Left colon (tissue), 2 donors: ENCODE measurements around the gene PKM. TPM values are rescaled to one million over a fixed set of nuclear protein-coding genes. Genes with fewer than 3 reads are reported as not detected.
"Not testable (repeated sequence)": the region's sequence is repeated elsewhere in the genome, so short reads cannot be mapped to it uniquely, and the experiment has no call there.

ENCODE experiments used
- ATAC-seq: fragments of 200-7000 bp; cut with Tn5 transposase; one replicate; pipeline ENCODE4 v1.9.1; 2020; ENCODE audit warnings: mild to moderate bottlenecking, moderate library complexity
- DNase-seq, 2 donors: peaks; one replicate each; pipeline ENCODE4 v3.0.0-alpha.2; 2020
- intact Hi-C, 2 donors: fragments of 100-400 bp; cut with DNase I in 1 of 2; cut with micrococcal nuclease in 1 of 2; formaldehyde crosslinking; loops; one replicate each; pipeline versions ENCODE4 v1.11.2 to v1.14.0; 2022; cut with DNase I, micrococcal nuclease
- total RNA-seq, 2 donors: library from RNA; stranded (reverse); fragmentation: NEBNext Ultra II Directional; extraction: Animal tissue kit (Norgen Biotek cat#: 25700); gene quantifications; one replicate each; pipeline ENCODE4 v1.2.1, GENCODE V29; 2021
- donor health status: DM: no; HTN: no; CAD: no.
- donor health status: DM: yes; HTN: yes; CAD: no.

Gene PKM
- total RNA-seq, 2 donors from 2014 or later, result 407 to 466 TPM

- no peak for ATAC-seq
- no peak for DNase-seq
- intact Hi-C loops, result no loop called here
Measured at GRCh38 chr15:72189250-72189902, 41.6 kb downstream of the PKM start.

DNA sequence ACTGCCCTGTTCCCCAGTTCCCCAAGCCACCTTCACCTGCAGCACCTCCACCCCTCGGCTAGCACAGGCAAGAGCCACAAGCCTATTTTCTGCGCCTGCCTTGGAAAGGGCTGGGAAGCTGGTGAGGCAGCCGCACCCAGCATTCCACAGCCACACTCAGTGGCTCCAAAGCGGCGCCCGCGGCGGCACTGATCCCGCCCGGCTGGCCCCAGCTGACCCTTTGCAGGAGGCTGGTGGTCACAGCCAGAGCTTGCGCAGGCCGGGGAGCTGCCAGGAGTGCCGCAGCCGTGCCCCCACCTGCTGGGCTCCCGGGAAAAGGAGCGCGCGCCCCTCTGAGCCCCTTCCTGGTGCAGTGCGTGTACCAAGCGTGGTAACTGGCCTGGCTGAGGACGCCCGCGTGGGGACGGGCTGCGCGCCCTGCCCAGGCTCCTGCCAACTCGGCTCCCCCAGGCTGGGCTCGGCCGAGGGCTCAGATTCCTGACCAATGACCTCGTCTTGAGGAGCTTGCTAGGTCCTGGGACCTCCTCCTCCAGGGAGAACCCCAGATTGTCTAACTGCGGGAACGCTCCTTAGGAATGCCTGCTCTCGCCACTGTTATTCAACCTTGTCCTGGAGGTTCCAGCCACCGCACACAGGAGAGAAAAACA lies 46.7 kb downstream of the PKM start:
- peak; percentile 93 for ATAC-seq
- DNase-seq, result no peak
- intact Hi-C loops, result no loop called here

- DNase-seq (no peak), ATAC-seq (no peak)
- intact Hi-C loops, result no loop called here
Measured at GRCh38 chr15:72183781-72184164, 47.2 kb downstream of the PKM start.

DNA sequence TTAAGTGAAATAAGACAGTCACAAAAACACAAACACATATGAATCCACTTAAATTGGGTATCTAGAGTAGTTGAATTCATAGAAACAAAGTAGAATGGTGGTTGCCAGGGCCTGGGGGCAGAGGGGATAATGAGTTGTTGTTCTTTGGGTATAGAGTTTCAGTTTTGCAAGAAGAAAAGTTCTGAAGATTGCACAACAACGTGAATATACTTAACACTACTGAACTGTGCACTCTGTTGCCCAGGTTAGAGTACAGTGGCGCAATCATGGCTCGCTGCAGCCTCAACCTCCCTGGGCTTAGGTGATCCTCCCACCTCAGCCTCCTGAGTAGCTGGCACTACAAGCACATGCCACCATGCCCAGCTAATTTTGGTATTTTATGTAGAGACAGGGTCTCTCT lies 48.3 kb downstream of the PKM start:
- intact Hi-C loops, result no loop called here
- DNase-seq, result no peak
- ATAC-seq, result no peak

- DNase-seq (no peak), ATAC-seq (no peak)
- intact Hi-C loops, result no loop called here
Measured at GRCh38 chr15:72182244-72182643, 48.7 kb downstream of the PKM start.

DNA sequence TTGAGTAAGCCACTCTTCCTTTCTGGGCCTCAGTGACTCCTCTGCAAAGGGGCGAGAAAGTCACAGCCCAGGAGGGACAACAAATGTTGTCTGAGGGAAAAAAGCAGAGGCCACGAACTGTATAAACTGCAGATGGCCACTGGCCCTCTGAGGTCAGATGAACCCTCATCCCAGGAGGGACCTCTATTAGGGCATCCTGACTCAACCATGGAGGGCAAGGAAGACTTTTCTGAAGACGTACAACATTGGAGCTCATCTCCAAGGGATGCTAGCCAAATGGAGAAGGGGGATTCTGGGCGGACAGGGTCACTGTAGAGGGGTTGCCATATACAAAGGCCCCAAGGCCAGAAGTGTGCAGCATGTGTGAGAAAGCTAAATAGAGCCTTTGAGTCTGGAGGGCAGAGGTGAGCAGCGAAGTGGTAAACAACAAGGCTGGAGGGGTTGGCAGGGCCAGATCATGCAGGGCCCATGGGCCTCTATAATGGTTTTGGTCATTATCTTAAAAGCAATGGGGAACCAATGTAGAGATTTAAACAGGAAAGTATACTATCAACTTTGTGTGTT lies 50.1 kb downstream of the PKM start:
- intact Hi-C loops, result no loop called here
- no peak for ATAC-seq
- no peak for DNase-seq

DNA sequence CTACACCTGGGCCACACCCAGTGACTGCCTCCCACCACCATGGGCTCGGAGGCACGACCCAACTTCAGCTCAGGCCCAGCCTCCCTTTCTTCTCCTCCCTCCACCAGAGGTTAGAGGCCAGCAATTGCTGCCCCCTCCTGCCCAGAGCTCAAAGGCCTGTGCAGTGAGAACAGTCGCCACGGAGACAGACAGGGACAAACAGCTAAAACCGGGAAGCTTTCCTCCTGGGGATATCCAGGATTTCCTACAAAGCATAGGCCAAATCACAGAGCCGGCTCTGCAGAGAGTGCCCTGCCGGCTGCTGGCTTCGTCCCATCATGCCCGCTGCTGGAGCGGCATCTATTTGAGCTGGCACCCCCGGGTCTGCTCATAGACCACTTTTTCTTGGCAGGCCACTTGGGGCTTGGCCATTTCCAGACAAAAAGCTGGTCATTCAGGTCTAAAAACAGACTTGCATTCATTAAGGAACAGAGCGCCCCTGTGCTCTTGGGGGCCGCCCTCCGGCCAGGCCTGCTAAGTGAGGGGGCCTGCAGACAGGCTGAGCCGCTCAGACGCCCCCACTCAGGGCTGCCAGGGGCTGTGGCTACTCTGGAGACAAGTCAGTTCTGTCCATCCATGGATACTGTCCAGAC lies 50.9 kb downstream of the PKM start:
- DNase-seq, result no peak
- no peak for ATAC-seq
- intact Hi-C loops, result no loop called here

DNA sequence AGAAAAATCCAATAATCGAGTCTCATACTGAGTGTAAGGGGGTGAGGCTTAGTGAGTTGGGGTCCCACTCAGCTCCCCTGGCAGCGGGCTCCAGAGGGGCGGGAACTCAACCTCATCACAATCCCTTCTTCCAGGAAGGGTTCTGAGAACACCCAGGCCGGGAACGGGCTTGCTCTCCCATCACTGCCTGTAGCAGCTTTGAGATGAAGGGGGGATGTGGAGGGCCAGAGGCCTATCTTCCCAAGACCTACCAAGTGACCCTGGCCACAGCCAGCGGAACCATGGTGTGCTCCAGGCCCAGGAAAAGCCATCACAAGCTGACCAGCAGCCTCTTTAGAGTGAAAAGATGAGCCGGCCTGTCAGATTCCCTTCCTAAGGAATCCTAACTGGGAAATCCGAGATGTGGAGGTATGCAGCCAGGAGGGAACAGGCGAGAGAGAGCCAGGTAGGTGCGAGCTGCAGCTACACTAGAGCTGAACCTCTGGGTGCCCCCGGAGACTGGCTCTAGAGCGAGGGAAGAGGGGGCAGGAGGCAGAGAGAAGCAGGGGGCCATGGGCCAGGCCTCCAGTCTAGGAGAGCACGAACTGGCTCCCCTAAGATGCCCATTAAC lies 51.9 kb downstream of the PKM start:
- no peak for DNase-seq
- intact Hi-C loops, result no loop called here
- ATAC-seq, result no peak

- ATAC-seq (no peak), DNase-seq (no peak)
Measured at GRCh38 chr15:72176743-72177142, 54.2 kb downstream of the PKM start.

GRCh38 chr15:72176159-72176558 lies 54.8 kb downstream of the PKM start:
- ATAC-seq (no peak), DNase-seq (no peak)
- intact Hi-C loops, result no loop called here

More at GRCh38 chr15:72176743-72177142, 54.2 kb downstream of the PKM start:
- intact Hi-C loops, result no loop called here

DNA sequence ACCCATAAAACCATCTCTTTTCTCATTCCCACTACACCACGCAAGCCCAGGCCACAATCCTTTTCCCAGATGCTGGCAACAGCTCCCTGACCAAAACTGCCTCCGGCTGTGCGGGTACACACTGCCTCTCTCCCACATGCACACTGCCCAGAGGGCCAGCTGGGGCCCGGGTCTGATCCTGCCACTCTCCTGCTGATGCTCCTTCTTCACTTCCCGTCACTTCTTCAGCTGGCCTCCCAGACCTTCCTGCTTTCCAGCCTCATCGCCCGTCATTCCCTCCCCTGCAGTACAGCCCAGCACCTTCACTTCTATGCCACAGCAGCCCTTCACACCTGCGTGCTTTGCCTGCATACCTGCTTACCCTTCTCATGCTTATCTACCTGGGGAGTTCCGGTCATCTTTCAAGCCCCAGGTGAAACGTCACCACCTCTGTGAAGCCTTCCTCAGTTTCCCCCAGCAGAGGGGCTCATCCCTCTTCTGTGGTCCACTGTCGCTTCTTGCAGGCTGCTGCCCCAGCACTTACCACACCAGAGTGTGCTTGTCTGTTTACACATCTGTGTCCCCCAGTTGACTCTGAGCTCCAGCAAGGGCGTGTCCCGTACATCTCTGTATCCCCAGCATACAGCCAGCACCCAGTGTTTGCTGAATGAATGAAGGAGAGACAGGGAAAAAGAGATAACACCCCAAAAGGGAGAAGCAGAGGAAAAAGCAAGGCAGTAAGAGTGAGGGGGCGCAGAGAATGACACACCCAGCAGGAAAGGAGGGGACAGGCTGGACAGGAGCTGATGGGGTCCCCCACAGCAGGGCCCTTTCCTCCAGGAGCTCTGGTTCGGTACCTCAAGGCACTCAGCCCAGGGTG lies 55.6 kb downstream of the PKM start:
- ATAC-seq, result no peak
- intact Hi-C loops, result no loop called here
- DNase-seq, result no peak

DNA sequence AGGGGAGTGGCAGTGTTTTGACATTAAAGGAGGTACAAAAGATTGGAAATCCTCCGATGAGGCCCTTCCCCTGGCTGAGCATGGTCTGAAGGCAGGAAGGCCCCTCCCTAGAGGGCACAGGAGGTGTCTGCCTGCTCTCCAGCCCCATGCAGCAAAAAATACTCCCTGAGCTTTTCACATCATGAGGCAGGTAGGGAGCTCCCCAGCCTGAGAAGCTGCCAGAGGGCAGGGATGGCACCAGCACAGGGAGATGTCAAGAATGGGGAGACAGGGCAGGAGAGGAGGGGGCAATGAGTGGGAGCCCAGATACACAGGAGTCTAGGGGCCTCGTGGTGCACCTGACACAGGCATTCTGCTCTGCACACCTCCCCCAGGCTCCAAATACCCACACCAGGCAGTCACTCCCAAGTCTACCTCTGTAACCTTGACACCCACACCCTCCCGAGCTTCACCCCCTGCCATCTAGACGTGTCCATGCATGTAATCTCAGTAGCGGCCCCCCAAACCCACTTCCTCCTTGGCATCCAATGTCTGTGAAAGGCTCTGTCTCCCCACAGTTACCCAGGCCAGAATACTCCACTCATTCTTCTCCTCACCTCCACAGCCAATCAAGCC lies 56.3 kb downstream of the PKM start:
- no peak for DNase-seq
- no peak for ATAC-seq
- intact Hi-C loops, result no loop called here

GRCh38 chr15:72173864-72174550 lies 57.0 kb downstream of the PKM start:
- no peak for ATAC-seq
- DNase-seq, result no peak
- intact Hi-C loops, result no loop called here

DNA sequence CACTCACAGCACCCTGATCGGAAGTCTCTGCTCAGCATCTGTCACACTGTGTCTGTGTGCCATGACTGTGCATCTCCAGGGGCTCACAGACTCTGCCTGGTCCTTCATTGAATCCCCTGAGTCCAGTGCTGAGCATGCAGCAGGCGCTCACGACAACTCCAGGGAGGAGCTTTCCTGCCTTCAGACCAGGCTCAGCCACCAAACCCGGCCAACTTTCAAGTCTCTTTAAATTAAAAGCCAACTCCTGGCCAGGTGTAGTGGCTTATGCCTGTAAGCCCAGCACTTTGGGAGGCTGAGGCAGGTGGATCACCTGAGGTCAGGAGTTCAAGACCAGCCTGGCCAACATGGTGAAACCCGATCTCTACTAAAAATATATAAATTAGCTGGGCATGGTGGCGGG lies 57.6 kb downstream of the PKM start:
- ATAC-seq (no peak), DNase-seq (no peak)
- intact Hi-C loops, result no loop called here

DNA sequence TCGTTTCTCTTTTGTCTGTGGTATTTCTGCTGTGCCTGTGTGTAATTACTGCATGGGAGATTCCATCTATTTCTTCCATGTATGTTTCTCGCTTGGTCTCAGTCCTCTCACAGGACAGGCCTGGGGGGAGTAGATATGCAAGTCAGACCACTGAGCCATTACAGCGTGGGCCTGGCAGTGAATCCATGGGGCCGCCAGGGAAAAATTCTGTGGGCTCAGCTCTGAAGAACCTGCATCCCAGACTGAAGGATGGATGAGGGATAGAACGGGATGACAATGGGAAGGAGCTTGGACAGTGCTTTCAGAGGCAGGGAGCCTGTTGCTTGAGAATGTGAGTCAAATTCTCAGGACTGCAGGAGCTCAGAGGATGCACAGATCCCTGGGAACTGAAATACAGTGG lies 58.2 kb downstream of the PKM start:
- intact Hi-C loops, result no loop called here
- DNase-seq, result no peak
- no peak for ATAC-seq

DNA sequence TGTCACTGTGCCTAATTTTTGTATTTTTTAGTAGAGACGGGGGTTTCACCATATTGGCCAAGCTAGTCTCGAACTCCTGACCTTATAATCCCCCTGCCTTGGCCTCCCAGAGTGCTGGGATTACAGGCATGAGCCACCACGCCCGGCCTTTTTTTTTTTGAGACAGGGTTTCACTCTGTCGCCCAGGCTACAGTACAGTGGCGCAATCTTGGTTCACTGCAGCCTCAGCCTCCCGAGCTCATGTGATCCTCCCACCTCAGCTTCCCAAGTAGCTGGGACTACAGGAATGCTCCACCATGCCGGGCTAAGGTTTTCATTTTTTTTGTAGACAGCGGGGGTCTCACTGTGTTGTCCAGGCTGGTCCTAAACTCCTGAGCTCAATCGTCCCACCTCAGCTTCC lies 59.0 kb downstream of the PKM start:
- ATAC-seq, DNase-seq, intact Hi-C loops: not testable (repeated sequence)

- DNase-seq, result no peak
- intact Hi-C loops, result no loop called here
Measured at GRCh38 chr15:72170691-72171090, 60.3 kb downstream of the PKM start.

More at GRCh38 chr15:72170691-72171090, 60.3 kb downstream of the PKM start:
- no peak for ATAC-seq
